Epithelial cell of esophagus (primary cell): ENCODE data around the gene PTPN1.
A peak's percentile ranks its signal among the peaks of the same experiment; 100 is the strongest.

Experiments
- DNase-seq: peaks from one replicate; pipeline ENCODE4 v3.0.0; 2010; ENCODE audit warnings: low read depth
- H3K4me3 ChIP-seq: 2 replicates; pipeline ENCODE4 v1.5.1; 2011; ENCODE audit warnings: mild to moderate bottlenecking, low read length, control low read depth
- CTCF ChIP-seq: IDR thresholded peaks from 2 replicates; pipeline ENCODE4 v1.5.1; 2011; ENCODE audit warnings: low read depth, mild to moderate bottlenecking, low read length, control low read depth, inconsistent platforms; ENCODE audit not compliant: insufficient read depth; ENCODE audit errors: missing control alignments

The PTPN1 gene

GRCh38 chr20:50509923-50510705 lies at the start of gene PTPN1:
TSS of gene PTPN1 (plus strand) at chr20:50510383. CDS start at chr20:50510528, 145 bp downstream.
- TF ChIP-seq CTCF: peak; percentile 27
- peak within 1 kb of the TSS; percentile 95 for H3K4me3 ChIP-seq
- peak; percentile 99 for DNase-seq

GRCh38 chr20:50460608-50461267 lies 49.4 kb upstream of the PTPN1 start:
- peak; percentile 94 for TF ChIP-seq CTCF
- no peak overlapping the region for H3K4me3 ChIP-seq
- DNase-seq: peak; percentile 78

- no peak for DNase-seq
- no peak overlapping the region for H3K4me3 ChIP-seq
- no peak for TF ChIP-seq CTCF
These were observed 48.0 kb upstream of the PTPN1 start for GRCh38 chr20:50462093-50462690.

GRCh38 chr20:50464026-50464724 lies 46.0 kb upstream of the PTPN1 start:
- peak; percentile 41 for DNase-seq
- H3K4me3 ChIP-seq: peak overlapping the region; percentile 11
- TF ChIP-seq CTCF: peak; percentile 73

GRCh38 chr20:50464725-50465650 lies 45.2 kb upstream of the PTPN1 start:
- TF ChIP-seq CTCF: no peak
- H3K4me3 ChIP-seq: no peak overlapping the region
- DNase-seq: no peak

- H3K4me3 ChIP-seq: no peak overlapping the region
- no peak for TF ChIP-seq CTCF
- no peak for DNase-seq
These were observed 43.0 kb upstream of the PTPN1 start for GRCh38 chr20:50467174-50467573.
